ENCODE results near the gene MED13L.

The MED13L gene

GRCh38 chr12:115947696-115948062 lies 329.8 kb downstream of the MED13L start:
- no peak for DNase-seq (ENCODE audit: low read depth in 3 of 3, low spot score in 1 of 3)

GRCh38 chr12:115946867-115947695 lies 330.4 kb downstream of the MED13L start:
- DNase-seq (ENCODE audit: low read depth in 3 of 3, low spot score in 1 of 3), result no peak

GRCh38 chr12:115946092-115946491 lies 331.4 kb downstream of the MED13L start:
- DNase-seq (ENCODE audit: low read depth in 3 of 3, low spot score in 1 of 3), result no peak

- no peak for DNase-seq (ENCODE audit: low read depth in 3 of 3, low spot score in 1 of 3)
These were observed 332.0 kb downstream of the MED13L start for GRCh38 chr12:115945491-115945885.

- DNase-seq (ENCODE audit: low read depth in 3 of 3, low spot score in 1 of 3), result no peak
These were observed 332.5 kb downstream of the MED13L start for GRCh38 chr12:115944837-115945490.

GRCh38 chr12:115944392-115944742 lies 333.1 kb downstream of the MED13L start:
- no peak for DNase-seq (ENCODE audit: low read depth in 3 of 3, low spot score in 1 of 3)

GRCh38 chr12:115943630-115944391 lies 333.7 kb downstream of the MED13L start:
- DNase-seq (ENCODE audit: low read depth in 3 of 3, low spot score in 1 of 3), result no peak

GRCh38 chr12:115943310-115943629 lies 334.2 kb downstream of the MED13L start:
- DNase-seq (ENCODE audit: low read depth in 3 of 3, low spot score in 1 of 3), result no peak

- no peak for DNase-seq (ENCODE audit: low read depth in 3 of 3, low spot score in 1 of 3)
These were observed 335.1 kb downstream of the MED13L start for GRCh38 chr12:115942346-115942745.

- no peak for DNase-seq (ENCODE audit: low read depth in 3 of 3, low spot score in 1 of 3)
These were observed 336.1 kb downstream of the MED13L start for GRCh38 chr12:115941362-115941761.

- no peak for DNase-seq (ENCODE audit: low read depth in 3 of 3, low spot score in 1 of 3)
These were observed 338.6 kb downstream of the MED13L start for GRCh38 chr12:115938794-115939377.

GRCh38 chr12:115936997-115937916 lies 340.2 kb downstream of the MED13L start:
- no peak for DNase-seq (ENCODE audit: low read depth in 3 of 3, low spot score in 1 of 3)

GRCh38 chr12:115934877-115935276 lies 342.6 kb downstream of the MED13L start:
- DNase-seq (ENCODE audit: low read depth in 3 of 3, low spot score in 1 of 3), result no peak

GRCh38 chr12:115934046-115934445 lies 343.4 kb downstream of the MED13L start:
- no peak for DNase-seq (ENCODE audit: low read depth in 3 of 3, low spot score in 1 of 3)

GRCh38 chr12:115932066-115932465 lies 345.4 kb downstream of the MED13L start:
- no peak for DNase-seq (ENCODE audit: low read depth in 3 of 3, low spot score in 1 of 3)

- no peak for DNase-seq (ENCODE audit: low read depth in 3 of 3, low spot score in 1 of 3)
These were observed 347.2 kb downstream of the MED13L start for GRCh38 chr12:115930336-115930735.

- no peak for DNase-seq (ENCODE audit: low read depth in 3 of 3, low spot score in 1 of 3)
These were observed 351.3 kb downstream of the MED13L start for GRCh38 chr12:115926037-115926670.

- DNase-seq (ENCODE audit: low read depth in 3 of 3, low spot score in 1 of 3), result no peak
These were observed 353.6 kb downstream of the MED13L start for GRCh38 chr12:115923851-115924250.

- DNase-seq (ENCODE audit: low read depth in 3 of 3, low spot score in 1 of 3), result no peak
These were observed 354.4 kb downstream of the MED13L start for GRCh38 chr12:115922952-115923564.

Measured in stimulated activated CD4-positive, alpha-beta T cell treated with anti-CD3 and anti-CD28 coated beads, TNF-alpha, amount 100 ng/mL, for 1 hour (primary cell).